ENCODE results near the gene IL1B. TPM values are rescaled to one million over a fixed set of nuclear protein-coding genes. Genes with fewer than 3 reads are reported as not detected.

The IL1B gene
- total RNA-seq, 2 experiments from 2014 or later: 3.8 to 5.6 TPM

GRCh38 chr2:112798979-112799975, 37.3 kb downstream of the IL1B start:
- Mint-ChIP-seq H3K27me3 (no peaks in the 10 kb centered on the region), H3K4me1 (ENCODE audit: low read depth) (no peaks in the 10 kb centered on the region), H3K36me3 (ENCODE audit: low read depth) (no peaks in the 10 kb centered on the region), H3K4me3 (no peak overlapping the region), H3K27ac (no peak overlapping the region), H3K9me3 (no peaks in the 10 kb centered on the region)
- DNase-seq: peak in 2 of 14 experiments; percentile 58 to 67
- Histone ChIP-seq H3K36me3 (ENCODE audit: insufficient read depth, low read length) (no peaks in the 10 kb centered on the region), H3K4me1 (ENCODE audit: insufficient read depth, low read length) (no peaks in the 10 kb centered on the region), H3K27ac (ENCODE audit: low read depth in 1 of 2, low read length in 2 of 2) (no peak overlapping the region), H3K4me3 (ENCODE audit: low read length) (no peak overlapping the region), H3K9me3 (ENCODE audit: control insufficient read depth in 1 of 2, insufficient read depth in 1 of 2, low read length in 2 of 2) (no peaks in the 10 kb centered on the region), H3K27me3 (ENCODE audit: control insufficient read depth in 1 of 2, insufficient read depth in 2 of 2, low read length in 2 of 2) (no peaks in the 10 kb centered on the region)
- POLR2A ChIA-PET: no interaction called here
- no peak for TF ChIP-seq CTCF (IDR thresholded peaks at IDR 0.05)
- CTCF ChIA-PET: no interaction called here
- ATAC-seq (ENCODE audit: poor library complexity): no peak
- intact Hi-C loops (cut with DNase I, micrococcal nuclease): no loop called here

GRCh38 chr2:112796486-112796885, 40.1 kb downstream of the IL1B start:
- Histone ChIP-seq H3K9me3 (ENCODE audit: control insufficient read depth in 1 of 2, insufficient read depth in 1 of 2, low read length in 2 of 2) (no peaks in the 10 kb centered on the region), H3K4me1 (ENCODE audit: insufficient read depth, low read length) (no peaks in the 10 kb centered on the region), H3K4me3 (ENCODE audit: low read length) (no peak overlapping the region), H3K27me3 (ENCODE audit: control insufficient read depth in 1 of 2, insufficient read depth in 2 of 2, low read length in 2 of 2) (no peaks in the 10 kb centered on the region), H3K27ac (ENCODE audit: low read depth in 1 of 2, low read length in 2 of 2) (no peak overlapping the region), H3K36me3 (ENCODE audit: insufficient read depth, low read length) (no peaks in the 10 kb centered on the region)
- H3K9me3 Mint-ChIP-seq: no peaks in the 10 kb centered on the region
- H3K36me3 Mint-ChIP-seq (ENCODE audit: low read depth): no peaks in the 10 kb centered on the region
- ATAC-seq (ENCODE audit: poor library complexity): no peak
- no peaks in the 10 kb centered on the region for H3K27me3 Mint-ChIP-seq
- DNase-seq: no peak
- POLR2A ChIA-PET: interaction anchor here (0.6 kb wide), 1 partner anchor 9 kb away, joined by 3 read pairs; no protein-coding TSS in a partner anchor
- CTCF ChIA-PET: no interaction called here
- H3K4me3 Mint-ChIP-seq: no peak overlapping the region
- H3K4me1 Mint-ChIP-seq (ENCODE audit: low read depth): no peaks in the 10 kb centered on the region
- intact Hi-C loops (cut with DNase I, micrococcal nuclease): no loop called here
- no peak overlapping the region for H3K27ac Mint-ChIP-seq
- TF ChIP-seq CTCF (IDR thresholded peaks at IDR 0.05): no peak

- Histone ChIP-seq H3K9me3 (ENCODE audit: control insufficient read depth in 1 of 2, insufficient read depth in 1 of 2, low read length in 2 of 2) (no peaks in the 10 kb centered on the region), H3K27me3 (ENCODE audit: control insufficient read depth in 1 of 2, insufficient read depth in 2 of 2, low read length in 2 of 2) (no peaks in the 10 kb centered on the region), H3K27ac (ENCODE audit: low read depth in 1 of 2, low read length in 2 of 2) (no peak overlapping the region), H3K36me3 (ENCODE audit: insufficient read depth, low read length) (no peaks in the 10 kb centered on the region), H3K4me3 (ENCODE audit: low read length) (no peak overlapping the region), H3K4me1 (ENCODE audit: insufficient read depth, low read length) (no peaks in the 10 kb centered on the region)
- peak in 2 of 14 experiments; percentile 47 to 57 for DNase-seq
- Mint-ChIP-seq H3K36me3 (ENCODE audit: low read depth) (no peaks in the 10 kb centered on the region), H3K4me1 (ENCODE audit: low read depth) (no peaks in the 10 kb centered on the region), H3K27ac (no peak overlapping the region), H3K27me3 (no peaks in the 10 kb centered on the region), H3K9me3 (no peaks in the 10 kb centered on the region), H3K4me3 (no peak overlapping the region)
- POLR2A ChIA-PET: no interaction called here
- CTCF ChIA-PET: no interaction called here
- TF ChIP-seq CTCF (IDR thresholded peaks at IDR 0.05): no peak
- ATAC-seq (ENCODE audit: poor library complexity): no peak
- intact Hi-C loops (cut with DNase I, micrococcal nuclease): no loop called here
These were observed 40.8 kb downstream of the IL1B start for GRCh38 chr2:112795774-112796173.
